ENCODE measurements around the gene HAGH.

The HAGH gene

GRCh38 chr16:1793578-1794220, 32.9 kb downstream of the HAGH start, which contains the start of gene IGFALS:
IGFALS (minus strand) TSS chr16:1793705; CDS start chr16:1793652, 53 bp downstream.
- TF ChIP-seq, protein P1, sequence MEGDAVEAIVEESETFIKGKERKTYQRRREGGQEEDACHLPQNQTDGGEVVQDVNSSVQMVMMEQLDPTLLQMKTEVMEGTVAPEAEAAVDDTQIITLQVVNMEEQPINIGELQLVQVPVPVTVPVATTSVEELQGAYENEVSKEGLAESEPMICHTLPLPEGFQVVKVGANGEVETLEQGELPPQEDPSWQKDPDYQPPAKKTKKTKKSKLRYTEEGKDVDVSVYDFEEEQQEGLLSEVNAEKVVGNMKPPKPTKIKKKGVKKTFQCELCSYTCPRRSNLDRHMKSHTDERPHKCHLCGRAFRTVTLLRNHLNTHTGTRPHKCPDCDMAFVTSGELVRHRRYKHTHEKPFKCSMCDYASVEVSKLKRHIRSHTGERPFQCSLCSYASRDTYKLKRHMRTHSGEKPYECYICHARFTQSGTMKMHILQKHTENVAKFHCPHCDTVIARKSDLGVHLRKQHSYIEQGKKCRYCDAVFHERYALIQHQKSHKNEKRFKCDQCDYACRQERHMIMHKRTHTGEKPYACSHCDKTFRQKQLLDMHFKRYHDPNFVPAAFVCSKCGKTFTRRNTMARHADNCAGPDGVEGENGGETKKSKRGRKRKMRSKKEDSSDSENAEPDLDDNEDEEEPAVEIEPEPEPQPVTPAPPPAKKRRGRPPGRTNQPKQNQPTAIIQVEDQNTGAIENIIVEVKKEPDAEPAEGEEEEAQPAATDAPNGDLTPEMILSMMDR (IDR thresholded peaks at IDR 0.05; ENCODE audit: poor library complexity, severe bottlenecking) = no peak
- DNase-seq (ENCODE audit: low spot score) (no peak), ATAC-seq (ENCODE audit: low read depth) (peak; percentile 22; the same call in 1 of the 3 replicates)
- no peaks in the 10 kb centered on the region for H3K4me1 ChIP-seq (ENCODE audit: insufficient read depth, poor library complexity, severe bottlenecking)
- H3K9me3 ChIP-seq (ENCODE audit: severe bottlenecking) = peaks cover 8% of the 10 kb centered on the region
- no peaks in the 10 kb centered on the region for H3K27me3 ChIP-seq (ENCODE audit: insufficient read depth, poor library complexity, severe bottlenecking)
- H3K27ac ChIP-seq (ENCODE audit: poor library complexity, severe bottlenecking) = no peak within 1 kb of the TSS
- peaks cover 12% of the 10 kb centered on the region for H3K36me3 ChIP-seq (ENCODE audit: low read depth)
- no peak within 1 kb of the TSS for H3K4me3 ChIP-seq (ENCODE audit: severe bottlenecking)

DNA sequence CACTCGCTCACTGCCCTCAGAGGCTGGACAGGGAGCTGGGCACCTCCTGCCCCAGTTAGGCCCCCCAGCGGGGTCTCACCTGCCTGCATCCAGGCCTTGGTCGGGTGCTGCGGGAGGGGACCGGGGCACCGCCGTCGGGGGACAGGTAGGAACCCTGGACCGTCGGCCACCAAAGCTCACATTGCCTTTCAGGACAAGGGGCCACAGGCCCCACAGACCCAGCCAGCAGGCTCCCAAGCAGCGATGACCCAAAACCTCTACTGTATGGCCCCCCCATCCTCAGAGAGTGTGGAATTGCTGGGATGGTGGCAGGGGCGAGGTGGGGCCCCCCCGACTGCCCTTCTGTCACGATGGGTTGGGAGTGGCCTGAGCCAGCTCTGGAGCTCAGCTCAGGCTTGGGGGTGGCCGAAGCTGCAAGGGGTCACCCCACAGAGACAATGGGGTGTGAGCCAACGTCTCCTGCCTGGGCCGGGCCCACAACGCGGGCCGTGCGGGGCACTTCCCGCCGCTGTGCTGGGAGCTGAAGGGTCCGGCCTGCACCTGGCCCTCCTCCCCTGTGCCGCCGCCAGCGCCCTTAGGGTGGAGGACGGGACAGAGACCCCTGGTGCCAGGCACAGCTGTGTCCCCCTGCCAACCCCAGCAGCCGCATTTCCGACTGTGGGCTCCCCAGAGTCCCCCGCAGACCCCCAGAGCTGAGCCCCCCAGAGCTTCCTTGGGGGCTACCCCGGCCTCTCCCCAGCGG, 33.6 kb downstream of the HAGH start:
- TF ChIP-seq, protein P1 (IDR thresholded peaks at IDR 0.05; ENCODE audit: poor library complexity, severe bottlenecking) = no peak
- Histone ChIP-seq H3K4me1 (ENCODE audit: insufficient read depth, poor library complexity, severe bottlenecking) (no peaks in the 10 kb centered on the region), H3K4me3 (ENCODE audit: severe bottlenecking) (no peak overlapping the region), H3K9me3 (ENCODE audit: severe bottlenecking) (peaks cover 5% of the 10 kb centered on the region), H3K36me3 (ENCODE audit: low read depth) (peaks cover 17% of the 10 kb centered on the region), H3K27me3 (ENCODE audit: insufficient read depth, poor library complexity, severe bottlenecking) (no peaks in the 10 kb centered on the region), H3K27ac (ENCODE audit: poor library complexity, severe bottlenecking) (no peak overlapping the region)
- ATAC-seq (ENCODE audit: low read depth) = no peak
- peak; percentile 66 for DNase-seq (ENCODE audit: low spot score)

- no peaks in the 10 kb centered on the region for H3K4me1 ChIP-seq (ENCODE audit: insufficient read depth, poor library complexity, severe bottlenecking)
- no peak overlapping the region for H3K27ac ChIP-seq (ENCODE audit: poor library complexity, severe bottlenecking)
- H3K4me3 ChIP-seq (ENCODE audit: severe bottlenecking) = no peak overlapping the region
- peak; percentile 71 for DNase-seq (ENCODE audit: low spot score)
- H3K27me3 ChIP-seq (ENCODE audit: insufficient read depth, poor library complexity, severe bottlenecking) = no peaks in the 10 kb centered on the region
- ATAC-seq (ENCODE audit: low read depth) = no peak
- H3K36me3 ChIP-seq (ENCODE audit: low read depth) = peaks cover 25% of the 10 kb centered on the region
- no peaks in the 10 kb centered on the region for H3K9me3 ChIP-seq (ENCODE audit: severe bottlenecking)
- TF ChIP-seq, protein P1 (IDR thresholded peaks at IDR 0.05; ENCODE audit: poor library complexity, severe bottlenecking) = no peak
Measured at GRCh38 chr16:1791943-1792812, 34.4 kb downstream of the HAGH start.

- ATAC-seq (ENCODE audit: low read depth) (no peak), DNase-seq (ENCODE audit: low spot score) (peak; percentile 63)
- no peak overlapping the region for H3K27ac ChIP-seq (ENCODE audit: poor library complexity, severe bottlenecking)
- no peaks in the 10 kb centered on the region for H3K27me3 ChIP-seq (ENCODE audit: insufficient read depth, poor library complexity, severe bottlenecking)
- H3K4me3 ChIP-seq (ENCODE audit: severe bottlenecking) = no peak overlapping the region
- H3K9me3 ChIP-seq (ENCODE audit: severe bottlenecking) = no peaks in the 10 kb centered on the region
- H3K36me3 ChIP-seq (ENCODE audit: low read depth) = peaks cover 25% of the 10 kb centered on the region
- TF ChIP-seq, protein P1 (IDR thresholded peaks at IDR 0.05; ENCODE audit: poor library complexity, severe bottlenecking) = no peak
- H3K4me1 ChIP-seq (ENCODE audit: insufficient read depth, poor library complexity, severe bottlenecking) = no peaks in the 10 kb centered on the region
Measured at GRCh38 chr16:1791256-1791942, 35.2 kb downstream of the HAGH start.

All from RWPE2 (cell line).